ENCODE data around the gene RTL1. TPM values are rescaled to one million over a fixed set of nuclear protein-coding genes. Genes with fewer than 3 reads are reported as not detected.

RTL1 gene
- total and polyA plus RNA-seq, 4 donors, result 0.44 to 2.2 (median 1.1) TPM

Small RNA genes lying within 50 kb of the gene (small RNA-seq; reads per million reads assigned to genes)
- gene MIR127 (ENCODE audit: low replicate concordance), result not detected
- not detected for gene MIR136 (ENCODE audit: low replicate concordance)
- gene MIR337 (ENCODE audit: low replicate concordance), result 18.5 reads per million, percentile 97 among the genes with 10 or more reads in this experiment
- gene MIR370 (ENCODE audit: low replicate concordance), result 42.3 reads per million, percentile 97 among the genes with 10 or more reads in this experiment
- not detected for gene MIR431 (ENCODE audit: low replicate concordance)
- gene MIR432 (ENCODE audit: low replicate concordance), result not detected
- not detected for gene MIR433 (ENCODE audit: low replicate concordance)
- 105 reads per million, percentile 98 among the genes with 10 or more reads in this experiment for gene MIR493 (ENCODE audit: low replicate concordance)
- not detected for gene RF02145 (ENCODE audit: low replicate concordance)
- gene SNORD112 (ENCODE audit: low replicate concordance), result 2.5 reads per million, percentile 91 among the genes with 10 or more reads in this experiment
- not detected for gene SNORD113-1 (ENCODE audit: low replicate concordance)
- gene SNORD113-2 (ENCODE audit: low replicate concordance), result not detected
- 63.4 reads per million, percentile 98 among the genes with 10 or more reads in this experiment for gene SNORD113-3 (ENCODE audit: low replicate concordance)
- gene SNORD113-4 (ENCODE audit: low replicate concordance), result 20.3 reads per million, percentile 97 among the genes with 10 or more reads in this experiment
- gene SNORD113-5 (ENCODE audit: low replicate concordance), result 1,769 reads per million, percentile 100 among the genes with 10 or more reads in this experiment
- 603 reads per million, percentile 99 among the genes with 10 or more reads in this experiment for gene SNORD113-6 (ENCODE audit: low replicate concordance)
- 1,041 reads per million, percentile 99 among the genes with 10 or more reads in this experiment for gene SNORD113-7 (ENCODE audit: low replicate concordance)
- 3,411 reads per million, percentile 100 among the genes with 10 or more reads in this experiment for gene SNORD113-8 (ENCODE audit: low replicate concordance)
- gene SNORD113-9 (ENCODE audit: low replicate concordance), result 629 reads per million, percentile 99 among the genes with 10 or more reads in this experiment
- gene SNORD114-1 (ENCODE audit: low replicate concordance), result 3,020 reads per million, percentile 100 among the genes with 10 or more reads in this experiment
- not detected for gene SNORD114-2 (ENCODE audit: low replicate concordance)
- 1,422 reads per million, percentile 99 among the genes with 10 or more reads in this experiment for gene SNORD114-3 (ENCODE audit: low replicate concordance)

Other genes starting within 250 kb of the RTL1 start
- 1 to 10 TPM; 4.9 to 5.3 TPM for gene DLK1, start 176.8 kb downstream of the RTL1 start, total RNA-seq
- 10 to 100 TPM in 1 of 2 donors, 1 to 10 TPM in 1; 8.5 to 15.7 TPM for gene DLK1, start 176.8 kb downstream of the RTL1 start, polyA plus RNA-seq (ENCODE audit: insufficient read length in 2 of 2)
- gene MEG3, start 77.6 kb downstream of the RTL1 start, total RNA-seq, result 100 to 1,000 TPM; 250 to 280 TPM
- gene MEG3, start 77.6 kb downstream of the RTL1 start, polyA plus RNA-seq (ENCODE audit: insufficient read length in 2 of 2), result 1,000 to 10,000 TPM in 1 of 2 donors, 100 to 1,000 TPM in 1; 784 to 1,152 TPM